GM10248 (cell line): ENCODE measurements around the gene EEF1AKMT3.

Source experiments
- CTCF ChIA-PET: fragments of 300-600 bp; sonication (Branson Sonifier 250); formaldehyde crosslinking; extraction: SDS; loops from one replicate; lab custom pipeline; 2021; ENCODE audit warnings: antibody characterized with exemption; lab: Yijun Ruan, JAX
- POLR2A ChIA-PET: fragments of 350-650 bp; sonication (Branson Sonifier 250); formaldehyde crosslinking; extraction: SDS; loops from one replicate; lab custom pipeline; 2020; ENCODE audit warnings: antibody characterized with exemption; lab: Yijun Ruan, JAX
- DNase-seq: peaks from one replicate; pipeline ENCODE4 v3.0.0; 2012; ENCODE audit errors: extremely low spot score
- TF ChIP-seq, protein P1 (sequence below): IDR thresholded peaks from 2 replicates; pipeline ENCODE4 v1.5.1; 2012; ENCODE audit warnings: mild to moderate bottlenecking, low read depth; ENCODE audit errors: extremely low read depth, missing control alignments, control extremely low read depth

Gene EEF1AKMT3

DNA sequence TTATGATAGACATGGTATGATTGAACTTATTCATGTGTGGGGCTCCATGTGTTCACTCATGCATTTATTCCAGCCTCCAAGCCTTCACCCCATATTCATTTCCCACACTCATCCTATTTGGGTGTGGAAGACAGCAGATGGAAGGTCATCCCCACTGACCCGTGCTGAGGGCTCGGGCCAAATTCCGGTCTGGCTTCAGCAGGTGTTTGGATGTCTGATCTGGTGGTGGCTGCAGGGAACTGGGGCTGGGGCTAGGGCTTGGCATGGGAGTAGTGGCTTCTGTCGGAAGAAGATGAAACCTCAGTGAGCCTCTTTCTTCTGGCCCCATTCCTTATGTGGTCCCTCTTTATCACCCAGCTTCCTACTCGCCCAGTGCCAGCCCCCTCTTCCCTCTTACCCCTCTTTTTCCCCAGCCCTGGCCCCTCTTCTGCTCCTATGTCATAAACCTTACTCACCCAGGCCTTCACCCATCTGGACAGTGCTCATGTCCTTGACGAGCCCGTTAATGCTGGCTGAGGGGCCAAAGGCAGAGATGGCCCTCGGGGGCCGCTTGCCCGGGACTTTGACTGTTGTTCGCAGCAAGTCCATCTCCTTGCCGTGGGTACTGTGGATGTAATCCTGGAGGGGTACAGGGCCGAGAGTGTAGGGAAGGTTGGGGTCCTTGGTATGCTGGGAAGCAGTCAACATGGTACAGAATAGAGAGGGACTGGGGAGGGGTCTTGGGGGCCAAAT, 41.9 kb upstream of the EEF1AKMT3 start:
- DNase-seq, result no peak
- TF ChIP-seq, protein P1, sequence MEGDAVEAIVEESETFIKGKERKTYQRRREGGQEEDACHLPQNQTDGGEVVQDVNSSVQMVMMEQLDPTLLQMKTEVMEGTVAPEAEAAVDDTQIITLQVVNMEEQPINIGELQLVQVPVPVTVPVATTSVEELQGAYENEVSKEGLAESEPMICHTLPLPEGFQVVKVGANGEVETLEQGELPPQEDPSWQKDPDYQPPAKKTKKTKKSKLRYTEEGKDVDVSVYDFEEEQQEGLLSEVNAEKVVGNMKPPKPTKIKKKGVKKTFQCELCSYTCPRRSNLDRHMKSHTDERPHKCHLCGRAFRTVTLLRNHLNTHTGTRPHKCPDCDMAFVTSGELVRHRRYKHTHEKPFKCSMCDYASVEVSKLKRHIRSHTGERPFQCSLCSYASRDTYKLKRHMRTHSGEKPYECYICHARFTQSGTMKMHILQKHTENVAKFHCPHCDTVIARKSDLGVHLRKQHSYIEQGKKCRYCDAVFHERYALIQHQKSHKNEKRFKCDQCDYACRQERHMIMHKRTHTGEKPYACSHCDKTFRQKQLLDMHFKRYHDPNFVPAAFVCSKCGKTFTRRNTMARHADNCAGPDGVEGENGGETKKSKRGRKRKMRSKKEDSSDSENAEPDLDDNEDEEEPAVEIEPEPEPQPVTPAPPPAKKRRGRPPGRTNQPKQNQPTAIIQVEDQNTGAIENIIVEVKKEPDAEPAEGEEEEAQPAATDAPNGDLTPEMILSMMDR, result no peak
- CTCF ChIA-PET, result interaction anchor here (1.2 to 2.2 kb wide), 2 partner anchors 11 to 28 kb away, joined by 3 to 9 read pairs; no protein-coding TSS in a partner anchor
- POLR2A ChIA-PET, result no interaction called here

DNA sequence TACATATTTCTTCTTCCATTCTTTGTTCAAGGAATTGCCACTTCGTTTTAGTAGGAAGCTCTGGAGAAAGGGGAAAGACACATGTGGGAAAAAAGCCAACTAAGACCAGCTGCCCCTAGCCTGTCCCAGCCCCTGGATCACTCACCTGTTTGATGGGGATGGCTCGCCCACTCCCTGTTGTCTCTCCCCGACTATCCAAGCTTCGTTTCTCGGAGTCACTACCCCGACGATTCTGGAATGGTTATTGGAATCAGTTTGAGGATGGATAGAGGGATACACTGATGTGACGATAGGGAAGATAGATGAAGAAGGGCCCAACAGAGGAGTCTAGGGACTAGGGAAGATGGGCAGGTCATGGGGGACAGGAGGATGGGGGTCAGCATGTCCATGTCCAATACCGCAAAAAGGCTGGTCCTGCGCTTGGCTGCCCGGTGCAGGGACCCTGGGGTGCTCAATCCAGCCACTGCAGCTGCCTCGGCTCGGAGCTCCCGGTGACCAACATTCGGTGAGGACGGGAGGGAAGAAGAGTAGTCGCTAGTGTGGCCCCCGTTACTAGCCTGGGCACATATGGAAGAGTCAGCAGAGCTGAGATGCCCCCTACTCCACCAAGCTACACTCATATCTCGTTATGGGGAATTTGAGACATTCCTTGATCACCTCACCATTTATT, 40.9 kb upstream of the EEF1AKMT3 start:
- CTCF ChIA-PET, result interaction anchor here (1.8 to 2.2 kb wide), 2 partner anchors 10 to 12 kb away, joined by 5 to 9 read pairs; no protein-coding TSS in a partner anchor
- TF ChIP-seq, protein P1, result no peak
- DNase-seq, result no peak
- POLR2A ChIA-PET, result no interaction called here

DNA sequence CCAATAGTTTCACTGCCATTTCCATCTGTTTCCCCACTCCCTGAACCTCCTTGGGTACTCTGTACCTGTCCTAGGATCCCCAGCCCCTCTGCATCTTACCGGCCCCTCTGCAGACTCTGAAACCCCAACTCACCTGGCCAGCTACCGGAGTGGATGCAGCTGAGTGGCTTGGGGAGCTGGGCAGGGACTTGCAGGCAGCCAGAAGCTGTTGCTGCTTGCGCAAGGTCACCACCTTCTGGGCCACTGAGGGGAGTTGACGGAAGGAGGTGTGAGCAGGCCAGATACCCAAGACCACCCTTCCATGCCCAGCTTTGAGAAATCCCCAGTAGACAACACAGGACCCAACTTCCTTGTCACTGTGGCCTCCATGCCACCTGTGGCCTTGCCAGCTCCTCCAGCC, 40.1 kb upstream of the EEF1AKMT3 start:
- DNase-seq, result no peak
- TF ChIP-seq, protein P1, result no peak
- ChIA-PET POLR2A (no interaction called here), CTCF (interaction anchor here (1.8 to 2.2 kb wide), 2 partner anchors 9 to 13 kb away, joined by 5 to 9 read pairs; no protein-coding TSS in a partner anchor)

DNA sequence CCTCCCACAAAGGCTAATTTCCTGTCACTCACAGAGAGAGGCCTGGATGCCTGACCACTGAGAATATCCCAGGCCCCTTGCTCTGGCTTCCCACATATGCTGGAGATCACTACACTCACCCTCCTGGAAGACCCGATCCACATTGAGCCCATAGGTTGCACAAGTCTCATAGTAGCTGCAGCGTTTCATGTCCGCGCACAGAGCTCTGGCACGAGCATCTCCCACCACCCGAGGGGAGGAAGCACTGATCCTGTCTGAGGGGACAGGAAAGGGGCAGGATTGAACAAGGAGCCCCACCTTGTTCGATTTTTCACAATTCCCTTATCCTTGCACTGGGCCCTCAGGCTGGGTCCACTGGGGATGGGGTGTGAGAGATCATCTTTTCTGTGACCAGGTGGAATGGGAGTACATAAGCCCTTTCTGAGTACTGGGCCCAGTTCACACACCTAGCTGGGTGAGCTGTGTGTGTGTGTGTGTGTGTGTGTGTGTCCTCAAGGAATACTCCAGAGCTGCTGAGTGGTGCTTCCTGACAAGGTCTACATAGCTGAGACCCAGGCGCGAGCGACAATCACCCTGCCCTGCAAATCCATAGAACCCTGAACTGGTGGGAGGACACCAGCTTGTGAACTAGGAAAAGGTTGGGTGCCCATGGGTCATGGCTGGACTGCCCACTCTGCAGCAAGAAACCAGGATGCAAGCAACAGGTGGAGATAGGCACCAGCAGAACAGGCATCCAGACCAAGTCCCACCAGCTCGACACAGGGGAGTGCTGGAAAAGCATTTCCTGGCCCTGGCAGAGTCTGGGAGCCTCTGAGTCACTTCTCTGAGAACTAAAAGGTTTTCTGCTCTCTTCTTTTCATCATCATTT, 39.5 kb upstream of the EEF1AKMT3 start:
- no peak for DNase-seq
- POLR2A ChIA-PET, result no interaction called here
- CTCF ChIA-PET, result interaction anchor here (1.5 to 2.2 kb wide), 3 partner anchors 9 to 149 kb away, joined by 3 to 9 read pairs (median 5); no protein-coding TSS in a partner anchor
- TF ChIP-seq, protein P1, result no peak

DNA sequence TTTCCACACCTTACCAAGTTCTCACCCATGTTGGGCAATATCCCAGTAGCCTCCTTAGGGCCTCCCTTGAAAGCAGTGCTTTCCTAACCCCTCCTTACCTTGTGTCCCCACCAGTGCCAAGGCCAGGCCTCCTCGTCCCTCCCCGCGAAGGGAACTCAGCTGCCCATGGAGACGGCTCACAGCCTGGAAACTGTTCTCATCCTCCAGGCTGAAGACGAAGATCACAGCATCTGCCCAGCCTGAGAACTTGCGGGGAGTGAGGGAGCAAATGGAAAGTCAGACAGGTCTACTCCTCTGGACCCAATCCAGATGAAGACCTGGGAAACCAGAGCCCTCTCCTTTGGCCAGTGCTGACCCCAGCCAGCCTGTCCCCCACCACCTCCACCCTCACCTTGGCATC, 38.5 kb upstream of the EEF1AKMT3 start:
- POLR2A ChIA-PET, result no interaction called here
- TF ChIP-seq, protein P1, result no peak
- DNase-seq, result no peak
- CTCF ChIA-PET, result interaction anchor here (1.1 to 2.2 kb wide), 3 partner anchors 7 to 150 kb away, joined by 3 to 5 read pairs (median 3); partner anchors contain the start of gene CDK4

DNA sequence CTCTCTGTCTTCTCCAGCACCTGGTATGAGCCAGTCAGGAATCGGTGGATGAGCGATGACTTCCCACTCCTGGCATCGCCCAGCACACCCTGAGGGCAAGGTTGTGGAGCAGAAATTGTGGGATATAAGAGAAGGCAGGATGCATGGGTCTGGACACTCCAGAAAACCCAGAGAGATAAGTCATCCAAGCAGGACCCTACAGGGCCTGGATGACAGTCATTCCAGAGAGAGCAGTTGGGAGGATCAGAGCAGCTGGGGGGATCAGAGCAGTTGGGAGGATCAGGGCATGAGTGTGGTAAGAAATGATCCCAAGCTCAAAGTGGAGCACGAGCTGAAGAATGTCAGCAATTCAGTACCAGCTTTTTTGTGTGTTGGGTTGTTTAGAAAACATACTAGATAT, 37.8 kb upstream of the EEF1AKMT3 start:
- TF ChIP-seq, protein P1, result no peak
- DNase-seq, result no peak
- CTCF ChIA-PET, result interaction anchor here (0.9 to 3.4 kb wide), 6 partner anchors 8 to 151 kb away, joined by 3 to 12 read pairs (median 4); partner anchors contain the start of genes CDK4, OS9 and TSPAN31
- POLR2A ChIA-PET, result no interaction called here
